ENCODE measurements around the gene ACSL5.

DNA sequence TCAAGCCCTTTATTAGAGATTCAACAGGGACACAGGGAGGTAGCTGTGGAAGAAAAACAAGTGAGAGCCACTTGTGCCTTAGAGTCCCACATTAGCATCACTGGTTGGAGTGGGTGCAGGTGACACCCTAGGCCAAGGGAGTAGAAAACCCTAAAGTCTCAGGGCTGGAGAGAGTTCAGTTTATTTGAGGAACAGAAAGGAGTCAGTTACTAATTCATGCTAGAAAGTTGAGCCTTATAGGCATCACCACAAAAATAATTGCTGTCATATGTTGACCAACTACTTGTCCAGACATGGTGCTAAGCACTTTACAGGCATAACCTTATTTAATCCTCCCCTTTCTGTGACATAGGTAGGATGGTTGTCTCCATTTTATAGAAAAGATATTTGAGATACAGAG, 20.9 kb upstream of the ACSL5 start:
- TF ChIP-seq, protein P1, sequence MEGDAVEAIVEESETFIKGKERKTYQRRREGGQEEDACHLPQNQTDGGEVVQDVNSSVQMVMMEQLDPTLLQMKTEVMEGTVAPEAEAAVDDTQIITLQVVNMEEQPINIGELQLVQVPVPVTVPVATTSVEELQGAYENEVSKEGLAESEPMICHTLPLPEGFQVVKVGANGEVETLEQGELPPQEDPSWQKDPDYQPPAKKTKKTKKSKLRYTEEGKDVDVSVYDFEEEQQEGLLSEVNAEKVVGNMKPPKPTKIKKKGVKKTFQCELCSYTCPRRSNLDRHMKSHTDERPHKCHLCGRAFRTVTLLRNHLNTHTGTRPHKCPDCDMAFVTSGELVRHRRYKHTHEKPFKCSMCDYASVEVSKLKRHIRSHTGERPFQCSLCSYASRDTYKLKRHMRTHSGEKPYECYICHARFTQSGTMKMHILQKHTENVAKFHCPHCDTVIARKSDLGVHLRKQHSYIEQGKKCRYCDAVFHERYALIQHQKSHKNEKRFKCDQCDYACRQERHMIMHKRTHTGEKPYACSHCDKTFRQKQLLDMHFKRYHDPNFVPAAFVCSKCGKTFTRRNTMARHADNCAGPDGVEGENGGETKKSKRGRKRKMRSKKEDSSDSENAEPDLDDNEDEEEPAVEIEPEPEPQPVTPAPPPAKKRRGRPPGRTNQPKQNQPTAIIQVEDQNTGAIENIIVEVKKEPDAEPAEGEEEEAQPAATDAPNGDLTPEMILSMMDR (conservative IDR thresholded peaks at IDR 0.05; ENCODE audit: low read length) = no peak
- no peak for TF ChIP-seq EZH2phosphoT487 (IDR thresholded peaks at IDR 0.05; ENCODE audit: borderline replicate concordance, low read depth, low read length)

Measured in OCI-LY7 (cell line).